Activated CD4-positive, alpha-beta T cell treated with anti-CD3 and anti-CD28 coated beads, Interleukin-2, amount 50 U/mL, for 48 hours (primary cell): ENCODE results near the gene MRPL54.

ENCODE experiments used
- DNase-seq, 2 experiments: peaks; one replicate each; pipeline ENCODE4 v3.0.0-alpha.2; 2020

MRPL54 gene

GRCh38 chr19:3770136-3770999 lies 7.9 kb downstream of the MRPL54 start:
- no peak for DNase-seq

- DNase-seq, result no peak
These were observed 8.8 kb downstream of the MRPL54 start for GRCh38 chr19:3771000-3771905.

GRCh38 chr19:3771906-3772455 lies 9.5 kb downstream of the MRPL54 start, which contains the start of gene RAX2:
RAX2 (minus strand) TSS chr19:3772228; CDS start chr19:3771742, 486 bp downstream.
- no peak for DNase-seq

GRCh38 chr19:3773814-3774515 lies 11.5 kb downstream of the MRPL54 start:
- DNase-seq, result no peak

- DNase-seq, result no peak
These were observed 12.3 kb downstream of the MRPL54 start for GRCh38 chr19:3774621-3775373.

GRCh38 chr19:3775374-3775711 lies 12.9 kb downstream of the MRPL54 start:
- DNase-seq, result no peak

- DNase-seq, result no peak
These were observed 13.3 kb downstream of the MRPL54 start for GRCh38 chr19:3775831-3776230.

- no peak for DNase-seq
These were observed 14.1 kb downstream of the MRPL54 start for GRCh38 chr19:3776479-3777040.

GRCh38 chr19:3778104-3778867 lies 15.8 kb downstream of the MRPL54 start:
- DNase-seq, result no peak

- no peak for DNase-seq
These were observed 16.6 kb downstream of the MRPL54 start for GRCh38 chr19:3778899-3779723.

- no peak for DNase-seq
These were observed 18.4 kb downstream of the MRPL54 start for GRCh38 chr19:3780786-3781304.

GRCh38 chr19:3781603-3782002 lies 19.1 kb downstream of the MRPL54 start:
- DNase-seq, result no peak

- no peak for DNase-seq
These were observed 19.8 kb downstream of the MRPL54 start for GRCh38 chr19:3782330-3782729.

- no peak for DNase-seq
These were observed 20.4 kb downstream of the MRPL54 start for GRCh38 chr19:3782903-3783302.

- peak; percentile 43 to 54 for DNase-seq
These were observed 21.4 kb downstream of the MRPL54 start for GRCh38 chr19:3783660-3784584.

GRCh38 chr19:3784607-3785450 lies 22.3 kb downstream of the MRPL54 start:
- DNase-seq, result no peak

- DNase-seq, result peak; percentile 31 to 33
These were observed 23.0 kb downstream of the MRPL54 start for GRCh38 chr19:3785451-3785937.
